H1 (cell line): Measurements from ENCODE around the gene BUD13. TPM values are rescaled to one million over a fixed set of nuclear protein-coding genes. Genes with fewer than 3 reads are reported as not detected.

Source experiments
- CTCF ChIA-PET: fragments of 300-600 bp; sonication (Branson Sonifier 250); formaldehyde crosslinking; loops from one replicate; lab custom pipeline; 2021; ENCODE audit not compliant: partially characterized antibody; lab: Charles Lee
- POLR2A ChIA-PET: fragments of 300-600 bp; sonication (Branson Sonifier 250); formaldehyde crosslinking; loops from one replicate; lab custom pipeline; 2021; ENCODE audit warnings: inconsistent platforms; ENCODE audit not compliant: partially characterized antibody; lab: Charles Lee
- DNase-seq, 2 experiments: peaks; one replicate each; pipeline versions ENCODE4 v3.0.0 to v3.0.0-alpha.2; 2010 to 2022; ENCODE audit warnings: low spot score in 2 of 2, low read depth in 1 of 2, mixed read lengths in 1 of 2
- FAIRE-seq: peaks from 2 replicates; lab custom pipeline; 2011; peaks lifted over from hg19 to GRCh38; lab: Jason Lieb, UNC
- H2AFZ ChIP-seq: 2 replicates; pipeline ENCODE4 v1.8.1; 2012; ENCODE audit warnings: low read length, inconsistent platforms
- H2AK5ac ChIP-seq: 2 replicates; pipeline ENCODE4 v1.6.1; 2013; ENCODE audit warnings: low read depth, low read length
- H2BK120ac ChIP-seq: replicated peaks from 2 replicates; pipeline ENCODE3; 2013; ENCODE audit warnings: low read depth, low read length, inconsistent platforms
- H2BK12ac ChIP-seq: 2 replicates; pipeline ENCODE4 v1.6.1; 2013; ENCODE audit warnings: low read depth, low read length
- H2BK15ac ChIP-seq: 2 replicates; pipeline ENCODE4 v1.6.1; 2013; ENCODE audit warnings: low read length
- H2BK20ac ChIP-seq: 2 replicates; pipeline ENCODE4 v1.6.1; 2013; ENCODE audit warnings: low read length
- H2BK5ac ChIP-seq: 2 replicates; pipeline ENCODE4 v1.6.1; 2013; ENCODE audit warnings: low read depth, low read length
- H3K14ac ChIP-seq: 2 replicates; pipeline ENCODE4 v1.6.1; 2013; ENCODE audit warnings: inconsistent platforms; ENCODE audit not compliant: insufficient read length
- H3K18ac ChIP-seq: 2 replicates; pipeline ENCODE4 v1.6.1; 2013; ENCODE audit warnings: low read length; ENCODE audit errors: extremely low read depth
- H3K23ac ChIP-seq: 2 replicates; pipeline ENCODE4 v1.6.1; 2013; ENCODE audit warnings: inconsistent platforms; ENCODE audit not compliant: insufficient read length
- H3K23me2 ChIP-seq: 2 replicates; pipeline ENCODE4 v1.6.1; 2013; ENCODE audit warnings: low read depth, low read length
- H3K27ac ChIP-seq: 2 replicates; pipeline ENCODE4 v1.6.1; 2011; ENCODE audit warnings: low read depth, low read length, inconsistent platforms
- H3K27me3 ChIP-seq, 4 experiments: replicated peaks in 1 of 4; 1 replicate in 1 of 4; 2 replicates in 3 of 4; pipeline versions ENCODE4 v1.6.1 to v1.8.1; 2011 to 2013; ENCODE audit warnings: low read length in 3 of 4, mild to moderate bottlenecking in 3 of 4, inconsistent platforms in 2 of 4, mixed read lengths in 2 of 4, moderate library complexity in 1 of 4; ENCODE audit not compliant: control insufficient read depth in 3 of 4, insufficient read depth in 3 of 4; ENCODE audit errors: extremely low read depth in 1 of 4
- H3K36me3 ChIP-seq, 4 experiments: 2 replicates each; pipeline versions ENCODE4 v1.6.1 to v1.8.1; 2011 to 2013; ENCODE audit warnings: mild to moderate bottlenecking in 4 of 4, low read length in 3 of 4, moderate library complexity in 2 of 4, control low read depth in 1 of 4, inconsistent platforms in 1 of 4; ENCODE audit not compliant: insufficient read depth in 4 of 4, control insufficient read depth in 2 of 4
- H3K4ac ChIP-seq: replicated peaks from 2 replicates; pipeline ENCODE3; 2013; ENCODE audit warnings: low read length, low read depth, mixed read lengths, inconsistent platforms; ENCODE audit not compliant: insufficient read length
- H3K4me1 ChIP-seq, 4 experiments: replicated peaks in 1 of 4; 1 replicate in 1 of 4; 2 replicates in 3 of 4; pipeline versions ENCODE4 v1.6.1 to v1.8.1; 2011 to 2013; ENCODE audit warnings: low read length in 3 of 4, inconsistent platforms in 2 of 4, mixed read lengths in 1 of 4; ENCODE audit not compliant: insufficient read depth in 4 of 4, control insufficient read depth in 3 of 4
- H3K4me2 ChIP-seq, 2 experiments: 2 replicates each; pipeline versions ENCODE4 v1.6.1 to v1.8.1; 2011 to 2013; ENCODE audit warnings: low read depth in 2 of 2, low read length in 2 of 2, control low read depth in 1 of 2, inconsistent platforms in 1 of 2, mild to moderate bottlenecking in 1 of 2; ENCODE audit not compliant: insufficient read depth in 1 of 2
- H3K4me3 ChIP-seq, 4 experiments: fragments of 200-600, 300-600 bp in 1 of 4; sonication (generic), shearing (Covaris generic), sonication (Bioruptor Twin) in 1 of 4; 2 replicates each; pipeline versions ENCODE4 v1.5.1 to v1.8.1; 2011 to 2016; ENCODE audit warnings: low read length in 4 of 4, low read depth in 3 of 4, control low read depth in 2 of 4, inconsistent platforms in 2 of 4, mild to moderate bottlenecking in 2 of 4, mixed read lengths in 1 of 4, moderate library complexity in 1 of 4; ENCODE audit not compliant: insufficient read depth in 2 of 4; ENCODE audit errors: extremely low read depth in 1 of 4
- H3K56ac ChIP-seq: replicated peaks from 2 replicates; pipeline ENCODE3; 2013; ENCODE audit warnings: low read depth, mild to moderate bottlenecking, mixed read lengths, low read length, inconsistent platforms; ENCODE audit not compliant: insufficient read length
- H3K79me1 ChIP-seq: 2 replicates; pipeline ENCODE4 v1.6.1; 2013; ENCODE audit warnings: low read depth, low read length, control low read depth
- H3K79me2 ChIP-seq, 2 experiments: 2 replicates each; pipeline versions ENCODE4 v1.6.1 to v1.8.1; 2012 to 2013; ENCODE audit warnings: low read length in 2 of 2, mild to moderate bottlenecking in 2 of 2, inconsistent platforms in 1 of 2; ENCODE audit not compliant: insufficient read depth in 2 of 2, control insufficient read depth in 1 of 2
- H3K9ac ChIP-seq, 4 experiments: replicated peaks in 1 of 4; 1 replicate in 1 of 4; 2 replicates in 3 of 4; pipeline versions ENCODE4 v1.6.1 to v1.8.1; 2011 to 2013; ENCODE audit warnings: low read depth in 3 of 4, low read length in 3 of 4, control low read depth in 2 of 4, mild to moderate bottlenecking in 2 of 4, moderate library complexity in 2 of 4, inconsistent platforms in 1 of 4; ENCODE audit errors: extremely low read depth in 1 of 4
- H3K9me3 ChIP-seq, 2 experiments: 2 replicates each; pipeline versions ENCODE4 v1.6.1 to v1.8.1; 2012 to 2013; ENCODE audit warnings: mild to moderate bottlenecking in 2 of 2, moderate library complexity in 2 of 2, control low read depth in 1 of 2, inconsistent platforms in 1 of 2, low read depth in 1 of 2, low read length in 1 of 2, mixed read lengths in 1 of 2; ENCODE audit not compliant: insufficient read depth in 2 of 2
- H4K20me1 ChIP-seq, 2 experiments: replicated peaks in 1 of 2; 2 replicates each; pipeline versions ENCODE3 to v1.8.1; 2011 to 2013; ENCODE audit warnings: inconsistent platforms in 2 of 2, low read length in 2 of 2, mild to moderate bottlenecking in 1 of 2; ENCODE audit not compliant: insufficient read depth in 2 of 2, control insufficient read depth in 1 of 2
- H4K5ac ChIP-seq: 2 replicates; pipeline ENCODE4 v1.6.1; 2013; ENCODE audit warnings: low read length, low read depth, mixed read lengths, inconsistent platforms; ENCODE audit not compliant: insufficient read length
- H4K8ac ChIP-seq: 2 replicates; pipeline ENCODE4 v1.8.0; 2013; ENCODE audit warnings: mild to moderate bottlenecking, moderate library complexity, low read length, inconsistent platforms; ENCODE audit not compliant: insufficient read depth; ENCODE audit errors: extremely low read depth
- H4K91ac ChIP-seq: replicated peaks from 2 replicates; pipeline ENCODE3; 2013; ENCODE audit warnings: low read length, mixed read lengths, inconsistent platforms; ENCODE audit not compliant: insufficient read length
- BACH1 ChIP-seq: IDR thresholded peaks from 2 replicates; pipeline ENCODE4 v1.6.1; 2012; ENCODE audit warnings: low read length, improper control_type of control experiment
- RXRA ChIP-seq: IDR thresholded peaks from 2 replicates; pipeline ENCODE4 v1.6.1; 2011; ENCODE audit warnings: low read depth, mild to moderate bottlenecking, low read length, moderate library complexity; ENCODE audit not compliant: insufficient read depth
- WGBS, 2 experiments: shearing (Covaris generic) in 1 of 2; methylation state at CpG; one replicate each; pipeline versions ENCODE4 v1.1.6 to v1.1.7; 2013 to 2015; ENCODE audit warnings: low lambda C conversion rate in 2 of 2, mixed read lengths in 2 of 2, inconsistent platforms in 1 of 2, low coverage in 1 of 2, missing lambda C conversion rate in 1 of 2; ENCODE audit not compliant: insufficient replicate concordance in 2 of 2, insufficient coverage in 1 of 2, insufficient read length in 1 of 2; ENCODE audit errors: extremely low coverage in 1 of 2, missing lambda C conversion rate in 1 of 2; 5-methylcytosine and 5-hydroxymethylcytosine counted together
- polyA plus RNA-seq, 7 experiments: library from polyadenylated mRNA; depleted of rRNA in 3 of 7; stranded (reverse) in 5 of 7; unstranded in 2 of 7; fragments of >200 nt in 5 of 7; fragments of 200-250 nt in 2 of 7; gene quantifications; 1 replicate in 5 of 7; 2 replicates in 1 of 7; 4 replicates in 1 of 7; pipeline versions ENCODE4 v1.2.1 to v1.2.3, GENCODE V29; 2011 to 2013; ENCODE audit warnings: missing spikeins in 2 of 7, mixed read lengths in 2 of 7
- total RNA-seq: library from RNA; stranded (reverse); fragmentation: NEBNext Ultra II Directional; extraction: Animal tissue kit (Norgen Biotek cat#: 25700); gene quantifications from 2 replicates; pipeline ENCODE4 v1.2.1, GENCODE V29; 2021

BUD13 gene
- total and polyA plus RNA-seq, 2 of the 8 experiments (the other 6 are each of a cell fraction or from before 2014, with no cell fraction given): 24.8 to 27.2 TPM

DNA sequence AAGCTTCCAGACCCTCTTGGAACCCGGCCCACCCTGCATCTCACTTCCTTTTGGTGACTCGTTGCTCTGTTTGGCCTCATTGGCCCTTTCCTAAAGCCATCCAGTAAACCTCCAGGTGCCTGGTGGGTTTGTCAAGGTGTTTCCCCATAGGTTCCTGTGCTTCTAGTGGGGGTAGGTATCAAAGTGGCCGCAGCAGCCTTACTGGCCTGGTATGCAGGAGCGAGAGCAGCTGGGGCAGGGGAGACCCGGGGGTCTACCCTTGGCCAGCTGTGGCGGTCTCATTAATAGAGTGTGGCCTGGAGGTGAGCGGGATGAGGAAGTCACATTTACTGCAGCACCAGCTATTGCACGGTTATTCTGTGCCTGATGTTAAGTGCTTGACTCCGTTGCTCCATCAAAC, 46.3 kb upstream of the BUD13 start:
- TF ChIP-seq BACH1: no peak
- TF ChIP-seq RXRA: no peak
- no peak overlapping the region for H3K23ac ChIP-seq
- no peak overlapping the region for H2BK12ac ChIP-seq
- H3K18ac ChIP-seq: no peak overlapping the region
- no peak overlapping the region for H3K9ac ChIP-seq
- H3K23me2 ChIP-seq: no peaks in the 10 kb centered on the region; the same call in 1 of the 2 replicates
- no peaks in the 10 kb centered on the region for H3K27me3 ChIP-seq
- FAIRE-seq: no peak
- H2BK20ac ChIP-seq: no peak overlapping the region
- H2BK5ac ChIP-seq: no peak overlapping the region
- H3K4me1 ChIP-seq: no peaks in the 10 kb centered on the region
- no peaks in the 10 kb centered on the region for H3K79me1 ChIP-seq
- no peaks in the 10 kb centered on the region for H3K9me3 ChIP-seq
- no peak overlapping the region for H3K27ac ChIP-seq
- no peak overlapping the region for H2BK15ac ChIP-seq
- 94% methylated on average over 9 of the region's 9 CpGs; no CpG with 5 or more reads in 1 of the 2 experiments for WGBS, 2 experiments
- no peak overlapping the region for H3K4me2 ChIP-seq
- CTCF ChIA-PET: interaction anchor here (6.8 to 6.9 kb wide), 2 partner anchors 16 to 29 kb away, joined by 55 to 60 read pairs; partner anchors contain the start of genes APOA1, APOA5 and ZPR1
- POLR2A ChIA-PET: no interaction called here
- DNase-seq: no peak
- no peak overlapping the region for H3K4me3 ChIP-seq
- H4K91ac ChIP-seq: no peak overlapping the region
- no peak overlapping the region for H3K56ac ChIP-seq
- H3K14ac ChIP-seq: no peak overlapping the region
- H3K36me3 ChIP-seq: no peaks in the 10 kb centered on the region
- H3K4ac ChIP-seq: no peak overlapping the region
- H2AK5ac ChIP-seq: no peak overlapping the region
- H4K20me1 ChIP-seq: no peaks in the 10 kb centered on the region
- H3K79me2 ChIP-seq: no peaks in the 10 kb centered on the region
- H4K8ac ChIP-seq: no peak overlapping the region
- no peak overlapping the region for H2AFZ ChIP-seq
- H4K5ac ChIP-seq: no peak overlapping the region
- H2BK120ac ChIP-seq: no peak overlapping the region
